ENCODE data around the gene CALCOCO2.

The CALCOCO2 gene

GRCh38 chr17:48843187-48843900, 12.5 kb downstream of the CALCOCO2 start:
- Histone ChIP-seq H3K79me2 (ENCODE audit: insufficient read depth, low read length) (no peaks in the 10 kb centered on the region), H3K4me2 (ENCODE audit: low read length) (no peak overlapping the region), H3F3A (ENCODE audit: insufficient read depth, low read length) (no peaks in the 10 kb centered on the region), H3K9me3 (ENCODE audit: low read length) (no peaks in the 10 kb centered on the region), H3K9ac (ENCODE audit: low read length) (no peak overlapping the region), H3K4me3 (ENCODE audit: low read depth, low read length, poor library complexity, severe bottlenecking) (no peak overlapping the region), H3K4me1 (ENCODE audit: insufficient read depth, low read length, severe bottlenecking) (peaks cover 6% of the 10 kb centered on the region), H3K9me2 (ENCODE audit: low read depth, low read length) (no peaks in the 10 kb centered on the region), H4K20me1 (ENCODE audit: insufficient read depth, low read length) (no peaks in the 10 kb centered on the region), H3K27me3 (ENCODE audit: insufficient read depth, low read length) (no peaks in the 10 kb centered on the region), H3K36me3 (ENCODE audit: insufficient read depth, low read length) (no peaks in the 10 kb centered on the region), H3K27ac (ENCODE audit: low read depth, low read length, poor library complexity, severe bottlenecking) (no peak overlapping the region), H2AFZ (ENCODE audit: low read length) (no peak overlapping the region)
- TF ChIP-seq CTCF (IDR thresholded peaks at IDR 0.05; ENCODE audit: low read length) (no peak), EZH2 (IDR thresholded peaks at IDR 0.05; ENCODE audit: borderline replicate concordance, low read length) (no peak)

- H4K20me1 ChIP-seq (ENCODE audit: insufficient read depth, low read length): no peaks in the 10 kb centered on the region
- no peak for TF ChIP-seq EZH2 (IDR thresholded peaks at IDR 0.05; ENCODE audit: borderline replicate concordance, low read length)
- TF ChIP-seq CTCF (IDR thresholded peaks at IDR 0.05; ENCODE audit: low read length): no peak
- no peaks in the 10 kb centered on the region for H3K9me3 ChIP-seq (ENCODE audit: low read length)
- no peaks in the 10 kb centered on the region for H3K27me3 ChIP-seq (ENCODE audit: insufficient read depth, low read length)
- H3K4me1 ChIP-seq (ENCODE audit: insufficient read depth, low read length, severe bottlenecking): no peaks in the 10 kb centered on the region
- no peaks in the 10 kb centered on the region for H3F3A ChIP-seq (ENCODE audit: insufficient read depth, low read length)
- H3K27ac ChIP-seq (ENCODE audit: low read depth, low read length, poor library complexity, severe bottlenecking): no peak overlapping the region
- no peak overlapping the region for H2AFZ ChIP-seq (ENCODE audit: low read length)
- no peaks in the 10 kb centered on the region for H3K79me2 ChIP-seq (ENCODE audit: insufficient read depth, low read length)
- no peaks in the 10 kb centered on the region for H3K9me2 ChIP-seq (ENCODE audit: low read depth, low read length)
- H3K4me2 ChIP-seq (ENCODE audit: low read length): no peak overlapping the region
- no peak overlapping the region for H3K4me3 ChIP-seq (ENCODE audit: low read depth, low read length, poor library complexity, severe bottlenecking)
- H3K9ac ChIP-seq (ENCODE audit: low read length): no peak overlapping the region
- H3K36me3 ChIP-seq (ENCODE audit: insufficient read depth, low read length): peaks cover 5% of the 10 kb centered on the region; the same call in 1 of the 2 replicates
These were observed 20.0 kb downstream of the CALCOCO2 start for GRCh38 chr17:48850792-48851323.

GRCh38 chr17:48854774-48855476, 24.1 kb downstream of the CALCOCO2 start:
- H3K27ac ChIP-seq (ENCODE audit: low read depth, low read length, poor library complexity, severe bottlenecking): no peak overlapping the region

More at GRCh38 chr17:48854774-48855476, 24.1 kb downstream of the CALCOCO2 start:
- Histone ChIP-seq H3K79me2 (ENCODE audit: insufficient read depth, low read length) (no peaks in the 10 kb centered on the region), H4K20me1 (ENCODE audit: insufficient read depth, low read length) (no peaks in the 10 kb centered on the region), H3K9me3 (ENCODE audit: low read length) (no peaks in the 10 kb centered on the region), H3K36me3 (ENCODE audit: insufficient read depth, low read length) (peaks cover 5% of the 10 kb centered on the region; the same call in 1 of the 2 replicates), H2AFZ (ENCODE audit: low read length) (no peak overlapping the region), H3K4me3 (ENCODE audit: low read depth, low read length, poor library complexity, severe bottlenecking) (no peak overlapping the region), H3K4me2 (ENCODE audit: low read length) (no peak overlapping the region), H3F3A (ENCODE audit: insufficient read depth, low read length) (no peaks in the 10 kb centered on the region), H3K9me2 (ENCODE audit: low read depth, low read length) (no peaks in the 10 kb centered on the region), H3K9ac (ENCODE audit: low read length) (no peak overlapping the region), H3K27me3 (ENCODE audit: insufficient read depth, low read length) (no peaks in the 10 kb centered on the region), H3K4me1 (ENCODE audit: insufficient read depth, low read length, severe bottlenecking) (no peaks in the 10 kb centered on the region)
- TF ChIP-seq CTCF (IDR thresholded peaks at IDR 0.05; ENCODE audit: low read length) (no peak), EZH2 (IDR thresholded peaks at IDR 0.05; ENCODE audit: borderline replicate concordance, low read length) (no peak)
